ENCODE results near the gene BTBD9. TPM values are rescaled to one million over a fixed set of nuclear protein-coding genes. Genes with fewer than 3 reads are reported as not detected.

BTBD9 gene
- total RNA-seq, 1 experiment from 2014 or later, result 4.3 TPM

DNA sequence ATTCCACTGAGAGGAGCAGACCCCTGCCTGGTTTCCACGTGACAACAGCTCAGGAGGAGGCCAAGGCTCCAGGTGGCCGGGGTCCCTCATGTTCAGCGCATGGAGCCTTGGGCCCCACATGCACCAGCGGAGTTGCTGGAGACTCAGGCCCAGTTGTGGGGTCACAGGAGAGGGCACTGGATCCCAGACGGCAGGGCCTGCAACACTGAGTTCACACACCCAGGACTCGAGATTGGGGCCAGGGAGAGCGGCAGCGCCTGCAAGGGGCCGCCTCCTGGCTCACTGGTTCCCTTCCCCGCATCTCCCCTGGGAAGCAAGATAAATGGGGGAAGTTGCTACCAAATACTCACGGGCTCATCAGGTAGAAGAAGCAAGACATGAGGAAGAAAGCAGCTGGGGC lies 472.1 kb downstream of the BTBD9 start:
- intact Hi-C loops (cut with micrococcal nuclease), result no loop called here
- ATAC-seq, result no peak
- no peaks in the 10 kb centered on the region for H3K4me1 ChIP-seq (ENCODE audit: insufficient read depth, low read length)
- no peak overlapping the region for H3K4me2 ChIP-seq (ENCODE audit: low read length)
- H3K9me3 ChIP-seq (ENCODE audit: low read length), result no peaks in the 10 kb centered on the region
- H3F3A ChIP-seq (ENCODE audit: low read length, unreplicated experiment), result no peaks in the 10 kb centered on the region
- no peak overlapping the region for H2AFZ ChIP-seq (ENCODE audit: low read length)
- H3K9me2 ChIP-seq (replicated peaks; ENCODE audit: low read length), result no peaks in the 10 kb centered on the region
- ChIA-PET POLR2A (ENCODE audit: unreplicated experiment) (no interaction called here), CTCF (no interaction called here)
- no peak for DNase-seq
- no peaks in the 10 kb centered on the region for H3K27me3 ChIP-seq (ENCODE audit: low read length)
- H3K36me3 ChIP-seq (ENCODE audit: low read depth, low read length), result no peaks in the 10 kb centered on the region
- TF ChIP-seq EZH2 (IDR thresholded peaks at IDR 0.05; ENCODE audit: low read length, unreplicated experiment), result no peak
- TF ChIP-seq, protein P1, sequence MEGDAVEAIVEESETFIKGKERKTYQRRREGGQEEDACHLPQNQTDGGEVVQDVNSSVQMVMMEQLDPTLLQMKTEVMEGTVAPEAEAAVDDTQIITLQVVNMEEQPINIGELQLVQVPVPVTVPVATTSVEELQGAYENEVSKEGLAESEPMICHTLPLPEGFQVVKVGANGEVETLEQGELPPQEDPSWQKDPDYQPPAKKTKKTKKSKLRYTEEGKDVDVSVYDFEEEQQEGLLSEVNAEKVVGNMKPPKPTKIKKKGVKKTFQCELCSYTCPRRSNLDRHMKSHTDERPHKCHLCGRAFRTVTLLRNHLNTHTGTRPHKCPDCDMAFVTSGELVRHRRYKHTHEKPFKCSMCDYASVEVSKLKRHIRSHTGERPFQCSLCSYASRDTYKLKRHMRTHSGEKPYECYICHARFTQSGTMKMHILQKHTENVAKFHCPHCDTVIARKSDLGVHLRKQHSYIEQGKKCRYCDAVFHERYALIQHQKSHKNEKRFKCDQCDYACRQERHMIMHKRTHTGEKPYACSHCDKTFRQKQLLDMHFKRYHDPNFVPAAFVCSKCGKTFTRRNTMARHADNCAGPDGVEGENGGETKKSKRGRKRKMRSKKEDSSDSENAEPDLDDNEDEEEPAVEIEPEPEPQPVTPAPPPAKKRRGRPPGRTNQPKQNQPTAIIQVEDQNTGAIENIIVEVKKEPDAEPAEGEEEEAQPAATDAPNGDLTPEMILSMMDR (conservative IDR thresholded peaks at IDR 0.05; ENCODE audit: low read depth, low read length), result no peak
- no peak for TF ChIP-seq EZH2phosphoT487 (IDR thresholded peaks at IDR 0.05; ENCODE audit: borderline replicate concordance, low read length)
- no TSS peak for BruUV-seq (replicated peaks)
- H3K27ac ChIP-seq (ENCODE audit: low read length), result no peak overlapping the region
- H3K9ac ChIP-seq (ENCODE audit: low read length), result no peak overlapping the region
- H3K4me3 ChIP-seq (ENCODE audit: low read length), result no peak overlapping the region
- no peaks in the 10 kb centered on the region for H4K20me1 ChIP-seq (ENCODE audit: low read length)
- H3K79me2 ChIP-seq (ENCODE audit: low read length), result no peaks in the 10 kb centered on the region

DNA sequence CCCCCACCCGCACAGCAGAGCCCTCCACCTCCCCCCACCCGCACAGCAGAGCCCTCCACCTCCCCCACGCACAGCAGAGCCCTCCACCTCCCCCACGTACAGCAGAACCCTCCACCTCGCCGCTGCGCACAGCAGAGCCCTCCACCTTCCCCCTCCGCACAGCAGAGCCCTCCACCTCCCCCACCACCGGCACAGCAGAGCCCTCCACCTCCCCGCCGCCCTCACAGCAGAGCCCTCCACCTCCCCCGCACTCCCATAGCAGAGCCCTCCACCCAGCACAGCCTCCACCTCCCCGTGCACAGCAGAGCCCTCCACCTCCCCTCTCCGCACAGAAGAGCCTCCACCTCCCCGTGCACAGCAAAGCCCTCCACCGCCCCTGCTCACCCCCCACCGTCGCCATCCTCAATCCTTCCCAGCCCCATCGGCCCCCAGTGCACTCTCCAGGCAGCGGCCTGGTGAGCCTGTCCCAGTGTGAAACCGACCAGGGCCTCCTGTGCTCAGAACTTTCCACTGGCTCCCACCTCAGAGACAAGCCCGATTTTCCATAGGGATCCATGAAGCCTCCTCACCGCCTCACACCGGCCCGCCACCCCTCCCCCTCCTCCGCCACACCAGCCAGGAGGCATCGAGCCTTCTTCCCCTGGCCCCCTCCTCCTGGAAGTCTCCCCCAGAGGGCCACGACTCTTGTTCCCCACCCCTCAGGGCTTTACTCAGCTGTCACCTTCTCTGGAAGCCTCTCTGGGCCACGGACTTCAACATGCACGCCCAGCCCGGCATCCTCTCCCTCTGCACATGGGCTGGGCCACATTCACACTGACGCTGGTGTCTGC lies 473.1 kb downstream of the BTBD9 start:
- no peaks in the 10 kb centered on the region for H3K9me2 ChIP-seq (replicated peaks; ENCODE audit: low read length)
- H3K9me3 ChIP-seq (ENCODE audit: low read length), result no peaks in the 10 kb centered on the region
- CTCF ChIA-PET, result no interaction called here
- H3K27me3 ChIP-seq (ENCODE audit: low read length), result no peaks in the 10 kb centered on the region
- no peak for ATAC-seq
- H3K4me1 ChIP-seq (ENCODE audit: insufficient read depth, low read length), result no peaks in the 10 kb centered on the region
- no peaks in the 10 kb centered on the region for H3K36me3 ChIP-seq (ENCODE audit: low read depth, low read length)
- TF ChIP-seq, protein P1 (conservative IDR thresholded peaks at IDR 0.05; ENCODE audit: low read depth, low read length), result no peak
- TF ChIP-seq EZH2phosphoT487 (IDR thresholded peaks at IDR 0.05; ENCODE audit: borderline replicate concordance, low read length) (no peak), EZH2 (IDR thresholded peaks at IDR 0.05; ENCODE audit: low read length, unreplicated experiment) (no peak)
- no peak overlapping the region for H3K27ac ChIP-seq (ENCODE audit: low read length)
- H3F3A ChIP-seq (ENCODE audit: low read length, unreplicated experiment), result no peaks in the 10 kb centered on the region
- no peak overlapping the region for H3K4me3 ChIP-seq (ENCODE audit: low read length)
- POLR2A ChIA-PET (ENCODE audit: unreplicated experiment), result no interaction called here
- DNase-seq, result no peak
- H2AFZ ChIP-seq (ENCODE audit: low read length), result no peak overlapping the region
- no peaks in the 10 kb centered on the region for H3K79me2 ChIP-seq (ENCODE audit: low read length)
- intact Hi-C loops (cut with micrococcal nuclease), result no loop called here
- H4K20me1 ChIP-seq (ENCODE audit: low read length), result no peaks in the 10 kb centered on the region
- no peak overlapping the region for H3K9ac ChIP-seq (ENCODE audit: low read length)
- no TSS peak for BruUV-seq (replicated peaks)
- no peak overlapping the region for H3K4me2 ChIP-seq (ENCODE audit: low read length)

DNA sequence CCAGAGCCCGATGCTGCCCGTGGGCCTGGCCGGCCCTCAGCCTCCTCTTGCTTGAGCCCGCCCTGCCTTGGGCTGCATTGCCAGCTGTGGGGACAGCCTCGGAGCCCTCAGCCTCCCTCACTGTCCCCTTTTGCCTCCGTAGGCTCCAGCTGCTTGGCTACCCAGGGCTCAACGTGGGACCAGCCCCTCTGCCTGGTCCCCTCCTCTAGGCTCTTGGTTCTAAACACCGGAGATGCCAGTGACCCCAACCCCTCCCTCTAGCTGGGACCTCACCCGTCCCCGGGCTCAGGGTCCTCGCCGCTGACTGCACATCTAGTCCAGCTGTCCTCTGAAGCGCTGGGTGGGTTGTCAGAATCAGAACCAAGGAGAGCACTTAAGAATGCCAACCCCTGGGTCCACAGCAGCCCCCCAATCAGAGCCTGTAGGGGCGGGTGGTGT lies 475.0 kb downstream of the BTBD9 start:
- Histone ChIP-seq H3K36me3 (ENCODE audit: low read depth, low read length) (no peaks in the 10 kb centered on the region), H3K79me2 (ENCODE audit: low read length) (no peaks in the 10 kb centered on the region), H3K4me1 (ENCODE audit: insufficient read depth, low read length) (no peaks in the 10 kb centered on the region), H3K4me3 (ENCODE audit: low read length) (no peak overlapping the region), H3K9me3 (ENCODE audit: low read length) (no peaks in the 10 kb centered on the region), H3K9me2 (replicated peaks; ENCODE audit: low read length) (no peaks in the 10 kb centered on the region), H3K9ac (ENCODE audit: low read length) (no peak overlapping the region), H4K20me1 (ENCODE audit: low read length) (no peaks in the 10 kb centered on the region), H2AFZ (ENCODE audit: low read length) (no peak overlapping the region), H3K27me3 (ENCODE audit: low read length) (no peaks in the 10 kb centered on the region), H3F3A (ENCODE audit: low read length, unreplicated experiment) (no peaks in the 10 kb centered on the region), H3K27ac (ENCODE audit: low read length) (no peak overlapping the region), H3K4me2 (ENCODE audit: low read length) (no peak overlapping the region)
- no TSS peak for BruUV-seq (replicated peaks)
- CTCF ChIA-PET, result interaction anchor here (0.6 kb wide), 1 partner anchor 424 kb away, joined by 14 read pairs; no protein-coding TSS in a partner anchor
- ATAC-seq, result no peak
- no peak for DNase-seq
- TF ChIP-seq EZH2phosphoT487 (IDR thresholded peaks at IDR 0.05; ENCODE audit: borderline replicate concordance, low read length) (no peak), EZH2 (IDR thresholded peaks at IDR 0.05; ENCODE audit: low read length, unreplicated experiment) (no peak)
- TF ChIP-seq, protein P1 (conservative IDR thresholded peaks at IDR 0.05; ENCODE audit: low read depth, low read length), result no peak
- intact Hi-C loops (cut with micrococcal nuclease), result no loop called here
- POLR2A ChIA-PET (ENCODE audit: unreplicated experiment), result no interaction called here

Data from PC-3 (cell line).